Lower leg skin (tissue), 3 donors: Measurements from ENCODE around the gene BARD1.

ENCODE experiments used
- CTCF ChIP-seq, 3 donors: fragments of 450-650 bp; IDR thresholded peaks; one replicate each; pipeline ENCODE4 v1.5.1; 2016; ENCODE audit warnings: antibody characterized with exemption in 3 of 3, mild to moderate bottlenecking in 3 of 3, moderate library complexity in 2 of 3
- POLR2A ChIP-seq, 2 donors: fragments of 450-650 bp; IDR thresholded peaks; one replicate each; pipeline ENCODE4 v1.6.1; 2016 to 2017; ENCODE audit warnings: antibody characterized with exemption in 2 of 2, mild to moderate bottlenecking in 1 of 2, moderate library complexity in 1 of 2

- TF ChIP-seq CTCF (IDR thresholded peaks at IDR 0.05) (no peak), POLR2A (IDR thresholded peaks at IDR 0.05) (no peak)
Measured at GRCh38 chr2:214810671-214811070, 1.2 kb upstream of the BARD1 start.
